Hindlimb muscle (tissue), 1 donor: Measurements from ENCODE around the gene IL1RN. TPM values are rescaled to one million over a fixed set of nuclear protein-coding genes. Genes with fewer than 3 reads are reported as not detected.

Experiments
- DNase-seq: peaks from one replicate; pipeline ENCODE4 v3.0.0-alpha.2; 2013
- polyA plus RNA-seq: library from polyadenylated mRNA; unstranded; fragments of 120-200 nt; gene quantifications from one replicate; pipeline ENCODE4 v1.2.1, GENCODE V29; 2013; ENCODE audit not compliant: insufficient read length

Gene IL1RN
- polyA plus RNA-seq, 1 donor, result 1.9 TPM

GRCh38 chr2:113104054-113104611, 23.3 kb upstream of the IL1RN start:
- no peak for DNase-seq

DNA sequence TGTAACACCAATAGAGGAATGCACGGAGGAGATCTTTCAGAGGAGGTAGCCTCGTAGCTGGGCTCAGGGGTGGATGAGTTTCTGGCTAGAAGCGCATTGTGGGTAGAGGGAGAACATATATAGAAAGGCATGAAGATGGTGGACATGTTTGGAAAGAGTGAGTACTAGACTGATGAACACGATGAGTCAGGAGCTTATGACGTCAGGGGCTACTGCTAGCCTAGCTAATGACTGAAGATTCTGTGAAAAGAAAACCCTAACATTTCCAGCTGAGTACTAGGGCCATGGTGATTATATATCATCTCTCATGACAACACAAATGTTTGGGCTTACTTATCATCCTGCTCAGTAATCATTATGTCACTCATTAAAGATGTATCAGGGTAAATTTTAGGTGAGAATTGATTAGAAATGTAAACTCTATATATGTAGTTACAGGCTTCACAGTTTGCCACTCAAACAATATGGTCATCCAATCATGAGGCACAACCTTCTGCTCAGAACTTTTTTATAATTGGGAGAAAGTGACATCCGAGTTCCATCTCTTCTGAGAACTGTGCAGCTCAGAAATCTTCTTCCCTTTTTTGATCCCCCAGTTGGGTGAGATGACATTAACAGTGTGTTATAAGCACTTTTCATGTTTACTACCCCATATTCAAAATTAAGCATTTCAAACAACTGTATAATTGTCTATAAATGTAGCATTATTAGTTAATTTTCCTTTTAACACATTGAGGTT, 22.2 kb upstream of the IL1RN start:
- DNase-seq, result no peak

GRCh38 chr2:113111121-113111520, 16.3 kb upstream of the IL1RN start:
- no peak for DNase-seq

DNA sequence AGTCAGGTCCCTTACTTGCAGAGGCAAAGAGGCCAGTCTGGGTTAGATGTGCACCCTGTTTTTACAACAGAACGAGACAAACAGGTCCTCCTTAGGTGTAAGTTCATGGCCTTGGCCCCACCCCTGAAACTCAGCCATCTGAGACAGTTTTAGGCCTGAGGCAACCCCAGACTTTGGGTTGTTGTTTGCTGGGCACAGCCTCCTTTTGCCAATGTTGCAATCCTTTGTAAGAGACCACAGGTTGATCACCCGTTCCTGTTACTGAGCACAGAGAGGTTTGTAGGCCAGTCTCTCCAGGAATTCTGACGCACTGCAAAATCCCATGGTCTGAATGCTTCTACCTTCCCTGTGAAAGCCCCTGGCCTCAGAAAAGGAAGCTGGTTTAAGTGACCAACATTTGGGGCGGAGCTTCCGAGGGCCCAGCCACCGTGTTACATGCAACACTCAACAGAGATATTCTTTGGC, 15.5 kb upstream of the IL1RN start:
- DNase-seq, result no peak

- DNase-seq, result no peak
These were observed 15.0 kb upstream of the IL1RN start for GRCh38 chr2:113112441-113112840.

DNA sequence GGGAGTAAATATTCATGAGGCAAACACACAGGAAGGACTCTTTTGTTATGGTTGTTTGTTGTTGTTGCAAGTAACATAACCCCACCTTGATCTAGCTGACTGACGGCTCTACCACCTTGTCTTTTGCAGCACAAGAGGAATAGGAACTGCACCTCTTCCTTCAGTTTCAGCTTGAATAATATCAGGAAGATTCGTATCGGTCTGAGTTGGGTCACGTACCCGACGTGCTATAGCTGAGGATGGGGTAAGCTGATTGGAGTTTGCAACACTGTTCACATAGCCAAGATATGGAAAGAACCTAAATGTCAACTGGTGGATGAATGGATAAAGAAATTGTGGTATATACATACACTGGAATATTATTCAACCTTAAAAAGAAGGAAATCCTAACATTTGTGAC, 14.5 kb upstream of the IL1RN start:
- no peak for DNase-seq

GRCh38 chr2:113113807-113114206, 13.6 kb upstream of the IL1RN start:
- DNase-seq, result no peak

GRCh38 chr2:113114224-113114945, 13.0 kb upstream of the IL1RN start:
- DNase-seq, result no peak

DNA sequence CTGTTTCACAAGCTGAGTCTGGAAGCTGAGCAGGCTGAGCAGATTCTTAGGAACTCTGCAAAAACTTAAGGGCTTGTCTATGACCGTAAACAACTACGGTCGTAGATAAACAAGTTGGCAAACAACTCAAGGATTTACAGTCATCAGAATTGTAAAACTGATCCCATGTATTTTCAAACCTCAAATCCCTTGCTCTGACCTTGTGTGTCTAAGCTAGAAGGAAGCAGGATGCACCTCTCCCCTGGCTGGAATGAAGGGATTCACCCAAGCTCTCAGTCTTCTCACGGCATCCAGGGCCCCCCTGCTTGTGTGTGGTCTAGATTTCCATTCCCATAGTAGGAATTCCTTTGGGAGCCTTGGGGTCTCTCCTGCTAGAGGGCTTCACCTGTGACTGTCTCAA, 12.4 kb upstream of the IL1RN start:
- no peak for DNase-seq

GRCh38 chr2:113116100-113116958, 11.1 kb upstream of the IL1RN start:
- DNase-seq, result no peak

DNA sequence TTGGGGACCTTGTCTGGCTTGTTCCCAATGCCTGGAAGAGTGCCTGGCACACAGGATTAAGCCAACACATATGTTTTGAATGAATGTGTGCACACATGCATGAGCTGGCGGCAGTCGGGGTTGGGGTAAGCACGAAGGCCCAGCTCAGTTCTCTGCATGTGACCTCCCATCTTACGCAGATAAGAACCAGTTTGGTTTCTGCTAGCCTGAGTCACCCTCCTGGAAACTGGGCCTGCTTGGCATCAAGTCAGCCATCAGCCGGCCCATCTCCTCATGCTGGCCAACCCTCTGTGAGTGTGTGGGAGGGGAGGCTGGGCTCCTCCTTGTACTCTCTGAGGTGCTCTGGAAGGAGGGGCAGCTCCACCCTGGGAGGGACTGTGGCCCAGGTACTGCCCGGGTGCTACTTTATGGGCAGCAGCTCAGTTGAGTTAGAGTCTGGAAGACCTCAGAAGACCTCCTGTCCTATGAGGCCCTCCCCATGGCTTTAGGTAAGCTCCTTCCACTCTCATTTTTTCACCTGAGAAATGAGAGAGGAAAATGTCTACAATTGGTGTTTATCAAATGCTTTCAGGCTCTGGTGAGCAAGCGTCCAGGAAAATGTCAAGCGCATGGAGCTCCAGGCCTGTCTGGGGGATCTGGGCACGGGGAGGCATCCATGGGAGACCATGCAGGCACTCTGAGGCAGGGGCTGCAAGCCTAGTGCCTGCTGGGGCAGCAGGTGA, 9.7 kb upstream of the IL1RN start:
- no peak for DNase-seq

DNA sequence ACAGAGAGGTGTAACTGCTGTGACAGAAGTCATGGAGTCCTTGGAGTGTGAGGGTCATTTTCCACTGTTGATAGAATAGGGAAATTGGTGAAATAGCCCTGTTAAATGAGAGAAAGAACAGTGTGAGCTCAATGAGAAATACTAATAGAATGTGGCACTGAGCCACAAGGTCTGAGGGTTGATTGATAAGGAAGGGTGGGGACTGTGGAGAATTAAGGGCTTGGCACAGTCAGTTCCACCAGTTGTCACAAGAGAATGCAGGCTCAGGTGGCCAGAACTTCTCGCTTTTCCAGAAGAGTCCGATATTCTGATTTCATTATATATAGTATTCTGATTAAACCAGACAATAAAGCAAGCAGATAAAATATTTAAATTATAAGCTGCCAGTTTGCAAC, 9.1 kb upstream of the IL1RN start:
- no peak for DNase-seq

GRCh38 chr2:113119111-113119510, 8.3 kb upstream of the IL1RN start:
- DNase-seq, result no peak

DNA sequence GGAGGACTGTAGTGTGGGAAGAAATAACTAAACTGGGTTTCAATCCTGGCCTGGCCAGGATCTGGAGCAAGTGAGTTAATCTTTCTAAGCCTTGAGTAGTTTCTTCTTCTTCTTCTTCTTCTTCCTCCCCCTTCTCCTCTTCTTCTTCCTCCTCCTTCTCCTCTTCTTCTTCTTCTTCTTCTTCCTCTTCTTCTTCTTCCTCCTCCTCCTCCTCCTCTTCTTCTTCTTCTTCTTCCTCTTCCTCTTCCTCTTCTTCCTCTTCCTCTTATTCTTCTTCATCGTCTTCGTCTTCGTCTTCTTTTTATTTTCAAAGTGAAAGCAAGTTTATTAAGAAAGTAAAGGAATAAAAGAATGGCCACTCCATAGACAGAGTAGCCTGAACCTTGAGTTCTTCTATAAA, 6.5 kb upstream of the IL1RN start:
- DNase-seq, result no peak

DNA sequence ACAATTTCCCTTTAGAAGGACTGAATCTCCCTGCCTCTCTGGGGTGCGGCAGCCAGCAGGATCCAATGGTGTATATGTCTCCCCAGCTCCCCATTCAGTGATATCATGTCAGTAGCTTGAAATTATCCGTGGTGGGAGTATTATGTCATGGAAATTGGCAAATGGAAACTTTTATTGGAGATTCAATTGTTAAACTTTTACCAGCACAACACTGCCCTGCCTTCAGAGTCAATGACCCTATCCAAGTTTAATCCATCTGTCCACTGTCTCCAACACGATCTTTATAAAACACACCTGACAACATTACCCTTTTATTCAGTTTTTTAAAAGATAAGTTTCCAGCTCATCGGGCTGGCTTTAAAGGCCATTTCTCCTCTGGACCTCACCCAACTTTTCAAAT, 5.0 kb upstream of the IL1RN start:
- no peak for DNase-seq

DNA sequence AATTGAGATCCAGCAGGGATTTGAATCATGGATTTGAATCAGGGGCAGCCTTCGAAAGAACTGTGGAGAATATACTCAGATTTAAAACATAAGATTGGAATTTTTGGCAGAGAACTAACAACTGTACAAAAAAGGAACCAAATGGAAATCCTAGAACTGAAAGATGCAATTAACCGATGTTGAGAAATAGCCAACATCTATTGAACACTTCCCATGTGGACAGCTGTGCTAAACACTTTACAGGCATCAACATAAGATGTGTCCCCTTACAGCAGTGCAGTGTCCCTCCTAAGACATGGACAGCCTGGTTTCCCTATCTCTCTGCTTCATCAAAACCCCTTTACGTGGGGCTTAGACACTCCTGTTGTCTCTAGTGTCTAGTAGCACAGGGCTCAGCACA, 3.7 kb upstream of the IL1RN start:
- no peak for DNase-seq

DNA sequence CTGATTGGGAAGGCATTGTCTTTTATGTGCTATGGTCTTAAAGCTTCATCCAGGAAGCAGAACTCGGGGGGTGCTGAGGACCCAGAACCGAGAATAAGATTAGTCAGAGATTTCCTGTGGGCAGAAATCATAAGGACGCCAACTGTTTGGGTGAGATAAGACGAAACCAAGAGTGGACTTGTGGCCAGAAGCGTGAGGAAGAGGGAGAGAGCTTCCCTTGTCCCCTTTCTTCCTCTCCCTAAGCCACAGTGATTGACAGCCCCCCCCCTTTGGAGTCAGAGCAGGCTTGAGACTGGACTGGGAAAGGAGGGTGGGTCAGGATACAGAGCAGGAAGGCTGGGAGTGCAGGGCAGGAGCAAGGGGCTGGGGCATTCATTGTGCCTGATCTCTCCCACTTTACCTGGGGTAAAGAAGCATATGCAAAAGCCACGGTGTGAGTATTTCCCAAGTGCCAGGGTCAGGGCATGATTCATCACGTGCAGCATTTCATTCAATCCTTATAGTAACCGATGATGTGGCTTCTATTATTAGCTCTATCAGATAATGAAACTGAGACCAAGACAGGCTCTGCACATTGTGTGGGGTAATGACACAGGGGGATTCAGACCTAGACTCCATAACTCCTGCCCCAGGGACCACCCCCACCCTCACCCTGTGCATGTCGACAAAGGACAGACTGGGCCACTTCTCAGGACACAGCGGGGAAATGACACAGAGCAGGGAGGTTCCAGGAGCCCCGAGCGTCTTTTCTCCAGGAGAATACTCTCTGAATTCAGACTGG, 3.0 kb upstream of the IL1RN start:
- no peak for DNase-seq

DNA sequence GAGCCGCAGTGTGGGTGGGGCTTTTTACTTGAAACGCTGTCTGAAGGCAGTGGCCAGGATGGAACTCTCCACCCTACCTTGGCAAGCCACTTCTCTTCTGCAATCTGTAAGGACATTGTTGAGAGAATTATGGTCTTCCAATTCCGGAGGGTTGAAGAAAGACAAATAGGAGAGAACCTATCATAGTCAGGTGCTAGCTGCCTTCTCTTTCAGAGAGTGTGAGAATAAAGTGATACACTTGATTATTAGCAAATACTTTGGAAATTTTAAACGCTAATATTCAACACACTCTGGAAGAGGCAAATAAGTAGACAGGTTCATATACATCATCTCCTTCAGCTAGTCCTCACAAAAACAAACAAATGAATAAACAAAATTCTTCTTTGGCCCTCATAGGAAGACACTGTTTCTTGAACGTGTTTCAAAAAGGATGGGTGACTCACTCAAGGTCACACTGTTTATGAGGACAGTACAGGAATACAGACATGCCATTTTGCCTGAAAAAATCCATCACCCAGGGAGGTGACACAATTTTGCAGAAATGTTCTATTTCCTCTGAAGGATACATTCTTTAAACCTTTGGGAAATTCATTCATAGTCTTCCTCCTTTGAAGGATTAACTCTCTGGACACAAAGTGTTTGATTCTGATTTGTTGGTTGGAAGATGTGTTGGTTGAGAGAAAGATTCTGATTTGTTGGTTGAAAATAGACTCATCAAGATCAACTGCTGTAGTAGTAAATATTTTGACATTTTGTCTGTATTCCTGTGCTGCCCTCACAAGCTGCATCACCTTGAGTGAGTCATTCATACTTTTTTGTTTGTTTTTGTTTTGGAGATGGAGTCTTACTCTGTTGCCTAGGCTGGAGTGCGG, 2.2 kb upstream of the IL1RN start:
- DNase-seq, result no peak

- no peak for DNase-seq
These were observed 510 bp downstream of the IL1RN start for GRCh38 chr2:113127646-113128570.
